ENCODE data around the gene WDR87. TPM values are rescaled to one million over a fixed set of nuclear protein-coding genes. Genes with fewer than 3 reads are reported as not detected.

The WDR87 gene
- not detected in 2 replicates for total RNA-seq (2014; rRNA removed; shearing (Covaris generic))

DNA sequence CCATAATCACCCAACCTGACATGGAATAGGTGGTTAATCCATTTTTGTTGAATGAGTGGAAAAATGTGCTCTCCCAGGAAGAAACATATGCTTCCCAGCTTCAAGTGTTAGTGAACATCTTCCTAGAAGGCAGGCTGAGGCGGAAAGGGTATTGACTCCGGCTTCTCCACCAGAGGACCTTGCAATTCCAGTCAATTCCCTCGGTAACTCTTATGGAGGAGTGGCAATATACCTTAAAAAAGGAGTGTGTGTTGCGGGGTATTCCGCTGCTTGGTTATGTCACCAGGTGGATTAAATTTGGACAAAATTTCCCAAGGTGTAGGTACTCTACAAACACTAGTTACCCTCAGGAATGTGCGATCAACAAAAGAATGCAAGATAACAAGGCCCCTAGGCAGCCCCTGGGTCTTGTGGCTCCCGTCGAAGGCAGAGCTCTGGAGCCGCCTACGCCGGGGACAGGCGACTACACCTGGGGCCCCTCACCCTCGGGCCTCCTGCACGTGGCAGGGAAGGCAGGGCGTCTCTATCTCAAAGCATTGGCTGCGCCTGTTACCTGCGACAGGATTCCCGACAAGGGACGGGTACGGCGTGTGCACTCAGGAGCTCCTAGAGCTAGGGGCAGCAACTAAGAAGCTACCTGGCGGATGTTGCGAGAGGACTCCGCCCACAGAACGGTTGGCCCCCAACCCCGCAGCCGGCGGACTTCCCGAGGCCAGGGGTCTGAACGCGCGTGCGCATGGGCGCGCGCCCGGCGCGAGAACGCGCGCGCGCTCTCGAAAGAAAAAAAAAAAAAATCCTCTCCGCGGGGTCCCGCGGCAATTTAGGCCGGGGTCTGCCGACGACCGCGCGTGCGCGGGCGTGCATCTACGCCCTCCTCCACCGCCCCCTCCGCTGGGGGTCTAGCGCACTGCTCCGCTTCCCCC lies at the start of gene WDR87:
Gene WDR87, minus strand, starts transcription at position 649 of the 923 bp plus-strand sequence. CDS start 8,355 bp downstream, outside the sequence.
- no peak for DNase-seq (ENCODE audit: low spot score)

DNA sequence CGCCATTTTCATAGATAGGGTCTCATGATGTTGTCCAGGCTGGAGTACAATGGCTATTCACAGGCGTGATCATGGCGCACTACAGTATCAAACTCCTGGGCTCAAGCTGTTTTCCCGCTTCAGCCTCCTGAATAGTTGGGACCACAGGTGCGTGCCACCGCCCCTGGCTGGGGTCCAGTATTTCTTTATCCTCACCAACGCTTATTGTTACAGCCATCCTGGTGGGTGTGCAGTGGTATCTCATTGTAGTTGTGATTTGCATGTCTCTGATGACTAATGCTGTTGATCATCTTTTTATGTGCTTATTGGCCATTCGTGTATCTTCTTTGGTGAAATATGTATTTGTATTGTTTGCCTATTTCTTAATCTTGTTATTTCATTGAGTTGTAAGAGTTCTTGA lies 49.6 kb upstream of the WDR87 start:
- DNase-seq (ENCODE audit: low spot score), result no peak

DNA sequence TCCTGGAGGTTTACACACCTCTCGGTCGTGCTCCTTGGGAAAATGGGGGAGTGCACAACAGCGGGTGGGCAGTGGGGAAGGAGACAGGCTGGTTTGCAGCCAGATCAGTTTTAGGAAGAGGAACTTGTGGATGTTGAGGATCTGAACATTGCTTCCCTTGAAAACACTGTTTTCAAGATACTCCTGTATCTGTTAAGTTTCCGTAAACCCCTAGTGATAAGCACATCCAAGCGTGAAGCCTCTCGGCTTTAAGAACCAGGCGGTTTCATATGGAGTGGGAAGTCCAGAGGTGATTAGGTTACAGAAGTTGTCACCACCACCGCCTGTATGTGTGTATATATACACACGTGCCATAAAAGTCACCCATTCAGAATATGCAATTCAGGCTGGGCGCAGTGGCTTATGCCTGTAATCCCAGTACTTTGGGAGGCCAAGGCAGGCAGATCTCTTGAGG lies 48.1 kb upstream of the WDR87 start:
- no peak for DNase-seq (ENCODE audit: low spot score)

DNA sequence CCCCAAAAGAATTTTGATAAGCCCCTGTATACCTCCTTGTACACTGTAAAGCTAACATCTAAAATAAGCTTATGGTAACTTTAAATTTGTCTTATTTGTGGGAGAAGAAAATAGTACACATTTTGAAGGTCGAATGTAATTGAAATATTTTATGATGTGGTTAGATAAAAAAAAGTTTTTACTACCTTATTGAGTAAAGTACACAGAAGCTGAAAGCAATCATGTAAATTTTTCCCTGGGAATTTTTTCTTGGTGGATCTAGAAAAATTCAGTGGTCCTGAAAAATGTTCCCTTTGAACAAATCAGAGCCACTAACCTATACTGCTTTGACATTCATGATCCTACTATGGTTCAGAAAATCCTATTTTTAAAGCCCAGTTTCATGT lies 47.5 kb upstream of the WDR87 start:
- no peak for DNase-seq (ENCODE audit: low spot score)

DNA sequence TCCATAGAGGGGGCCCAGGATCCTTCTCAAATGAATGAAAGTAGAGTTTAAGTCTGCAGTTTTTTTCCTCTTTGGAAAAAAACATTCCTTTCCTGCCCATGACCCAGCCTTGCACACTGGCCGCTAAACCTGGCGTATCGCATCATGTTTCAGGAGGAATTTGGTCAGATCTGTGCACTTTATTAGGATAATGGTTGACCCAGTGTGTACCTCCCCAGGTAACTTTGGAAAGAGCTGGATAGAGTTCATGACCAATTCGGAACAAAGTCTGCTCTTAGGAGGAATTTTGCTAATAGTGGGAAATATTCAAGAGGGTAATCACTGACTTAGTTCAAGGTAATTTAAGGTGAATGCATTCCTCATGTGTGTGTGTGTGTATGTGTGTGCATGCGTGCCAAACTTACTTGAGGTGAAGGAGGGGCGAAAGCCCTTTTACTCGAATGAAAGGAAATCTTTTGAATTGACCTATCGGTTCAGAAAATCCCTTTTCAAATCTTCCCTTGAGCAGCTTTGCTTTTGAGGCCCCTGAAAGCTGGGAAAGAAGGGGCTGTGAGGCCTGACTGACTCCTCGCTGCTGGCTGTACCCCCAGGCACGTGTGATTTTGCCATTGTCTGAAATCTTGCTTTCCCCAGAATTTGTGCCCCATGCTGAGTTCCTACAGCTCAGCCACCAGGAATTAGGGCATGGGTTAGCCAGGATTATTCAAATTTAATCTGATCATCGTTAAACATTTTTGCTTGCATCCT lies 47.0 kb upstream of the WDR87 start:
- DNase-seq (ENCODE audit: low spot score), result no peak

DNA sequence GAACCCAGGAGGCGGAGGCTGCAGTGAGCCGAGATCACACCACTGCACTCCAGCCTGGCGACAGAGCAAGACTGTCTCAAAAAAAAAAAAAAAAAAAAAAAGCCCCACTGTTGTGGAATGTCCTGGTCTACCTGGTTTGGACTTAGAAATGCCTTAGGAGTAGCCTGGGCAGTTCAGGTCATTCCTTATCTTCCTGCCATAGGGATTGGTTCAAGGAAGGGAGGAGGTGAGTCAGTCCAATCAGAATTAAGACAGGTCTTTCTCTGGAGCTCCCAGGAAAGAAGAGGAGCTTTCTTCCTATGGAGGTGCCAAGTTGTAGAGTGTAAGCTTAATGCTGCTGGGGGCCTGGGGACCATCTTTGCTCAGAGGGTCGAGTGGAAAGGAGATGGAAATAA lies 45.4 kb upstream of the WDR87 start:
- DNase-seq (ENCODE audit: low spot score), result no peak

DNA sequence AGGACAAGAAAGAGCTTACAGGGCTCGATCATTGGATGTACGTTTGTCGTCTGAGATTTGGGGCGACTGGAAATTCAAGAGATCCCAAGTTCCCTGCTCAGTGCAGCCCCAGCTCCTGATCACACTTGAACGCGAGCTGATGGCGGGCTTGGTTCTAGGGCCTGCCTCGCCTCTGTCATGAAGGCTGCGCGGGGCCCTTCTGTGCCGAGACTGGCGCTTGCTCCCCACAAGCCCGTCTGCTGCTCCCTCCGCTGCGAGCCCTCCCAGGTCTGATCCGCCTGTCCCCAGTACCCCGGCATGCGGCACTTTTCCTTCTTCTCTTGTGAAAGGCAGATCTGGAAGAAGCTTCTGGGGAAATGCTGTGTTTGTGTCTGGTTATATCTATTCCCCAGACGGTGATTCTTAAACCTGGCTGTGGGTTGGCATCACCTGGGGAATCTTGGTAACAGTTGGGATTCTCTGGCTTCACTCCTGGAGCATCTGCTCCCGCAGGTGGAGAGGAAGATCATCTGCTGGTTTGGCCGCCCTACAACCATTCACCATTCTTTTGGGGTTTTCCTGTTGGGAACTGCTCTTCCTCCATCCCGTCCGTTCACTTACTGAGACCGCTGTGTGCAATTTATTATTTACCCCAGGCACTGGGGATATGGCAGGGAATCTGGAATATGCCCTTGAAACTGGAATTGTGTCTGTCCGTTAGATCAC lies 44.2 kb upstream of the WDR87 start:
- no peak for DNase-seq (ENCODE audit: low spot score)

DNA sequence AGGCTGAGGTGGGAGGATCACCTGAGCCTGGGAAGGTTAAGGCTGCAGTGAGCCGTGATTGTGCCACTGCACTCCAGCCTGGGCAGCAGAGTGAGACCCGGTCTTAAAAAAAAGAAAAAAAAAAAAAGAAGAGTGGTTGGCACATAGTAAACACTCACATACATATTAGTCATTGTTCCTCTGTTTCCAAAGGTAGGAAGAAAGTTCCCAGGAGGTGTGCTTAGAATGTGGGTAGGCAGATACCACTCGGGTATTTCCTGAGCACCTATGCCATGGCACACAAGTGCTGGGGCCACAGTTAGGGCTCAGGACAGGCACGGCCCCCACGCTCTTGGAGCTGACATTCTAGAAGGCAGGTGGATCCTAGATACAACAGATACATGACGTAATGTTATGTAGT lies 42.0 kb upstream of the WDR87 start:
- no peak for DNase-seq (ENCODE audit: low spot score)

DNA sequence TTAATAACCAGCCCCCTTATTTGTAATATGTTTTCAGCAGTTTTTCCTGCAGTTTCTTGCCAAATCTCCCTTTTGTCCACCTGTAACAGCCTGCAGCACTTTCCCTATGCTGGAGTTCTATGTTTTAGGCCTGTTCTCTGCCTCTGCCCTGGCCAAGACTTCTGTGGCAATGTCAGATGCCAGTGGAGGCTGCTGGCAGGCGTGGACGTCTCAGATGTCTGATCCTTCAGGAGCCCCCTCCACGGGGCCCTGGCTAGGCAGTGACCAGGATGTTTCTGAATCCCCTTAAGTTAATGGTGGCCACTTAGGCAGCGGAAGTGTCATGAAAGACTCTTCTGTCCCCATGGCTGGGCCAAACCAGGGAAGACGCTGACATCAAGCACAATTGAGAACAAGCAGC lies 41.4 kb upstream of the WDR87 start:
- no peak for DNase-seq (ENCODE audit: low spot score)

DNA sequence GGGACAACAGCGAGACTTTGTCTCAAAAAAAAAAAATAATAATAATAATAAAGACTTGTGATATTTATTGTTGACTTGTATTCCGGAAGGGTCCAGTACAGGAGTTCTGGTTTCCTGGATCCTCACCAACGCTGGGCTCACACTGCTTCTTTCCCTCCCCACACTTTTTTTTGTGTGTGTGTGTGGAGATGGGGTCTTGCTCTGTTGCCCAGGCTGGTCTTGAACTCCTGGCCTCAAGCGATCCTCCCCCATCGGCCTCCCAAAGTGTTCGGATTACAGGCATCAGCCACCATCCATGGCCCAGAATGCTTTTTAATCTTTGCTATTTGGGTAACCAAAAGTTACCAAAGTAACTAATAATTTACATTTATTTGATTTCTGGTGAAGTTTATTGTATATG lies 39.7 kb upstream of the WDR87 start:
- DNase-seq (ENCODE audit: low spot score), result no peak

DNA sequence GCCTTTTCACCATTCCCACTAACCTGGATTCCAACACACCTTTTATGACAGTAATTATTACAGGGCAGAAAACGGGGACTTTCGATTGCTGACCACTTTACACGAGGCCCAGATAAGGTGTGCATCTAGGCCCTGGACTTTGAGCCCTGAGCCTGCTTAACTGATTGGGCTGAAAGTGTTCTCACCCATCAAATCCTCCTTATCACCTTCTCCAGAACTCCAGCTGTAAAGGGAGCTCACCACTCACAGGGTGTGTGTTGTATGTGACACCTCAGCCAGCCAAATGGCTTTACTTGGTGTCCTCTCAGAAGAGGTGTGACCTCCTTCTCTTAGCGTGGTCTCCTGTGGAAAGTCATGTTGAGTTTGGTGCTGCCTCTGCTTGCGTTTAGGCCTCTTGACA lies 37.1 kb upstream of the WDR87 start:
- DNase-seq (ENCODE audit: low spot score), result no peak

DNA sequence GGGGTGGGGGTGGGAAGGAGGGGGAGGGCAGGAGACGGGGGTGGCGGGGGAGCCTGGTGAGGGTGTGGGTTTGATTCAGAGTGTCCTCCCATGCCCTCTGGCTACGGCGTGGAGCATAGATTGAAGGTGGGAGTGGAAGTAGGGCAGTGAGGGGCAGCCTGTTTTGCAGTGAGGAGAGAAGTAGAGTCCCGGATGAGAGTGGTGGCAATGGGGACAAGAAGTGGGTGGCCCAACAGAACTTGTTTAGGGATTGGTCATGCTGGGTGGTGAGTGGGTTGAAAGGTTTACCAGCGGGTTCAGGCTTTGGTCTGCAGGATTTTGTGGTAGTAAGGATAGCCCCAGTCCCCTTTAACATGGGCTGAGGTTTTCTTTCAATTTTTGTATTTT lies 36.1 kb upstream of the WDR87 start:
- no peak for DNase-seq (ENCODE audit: low spot score)

DNA sequence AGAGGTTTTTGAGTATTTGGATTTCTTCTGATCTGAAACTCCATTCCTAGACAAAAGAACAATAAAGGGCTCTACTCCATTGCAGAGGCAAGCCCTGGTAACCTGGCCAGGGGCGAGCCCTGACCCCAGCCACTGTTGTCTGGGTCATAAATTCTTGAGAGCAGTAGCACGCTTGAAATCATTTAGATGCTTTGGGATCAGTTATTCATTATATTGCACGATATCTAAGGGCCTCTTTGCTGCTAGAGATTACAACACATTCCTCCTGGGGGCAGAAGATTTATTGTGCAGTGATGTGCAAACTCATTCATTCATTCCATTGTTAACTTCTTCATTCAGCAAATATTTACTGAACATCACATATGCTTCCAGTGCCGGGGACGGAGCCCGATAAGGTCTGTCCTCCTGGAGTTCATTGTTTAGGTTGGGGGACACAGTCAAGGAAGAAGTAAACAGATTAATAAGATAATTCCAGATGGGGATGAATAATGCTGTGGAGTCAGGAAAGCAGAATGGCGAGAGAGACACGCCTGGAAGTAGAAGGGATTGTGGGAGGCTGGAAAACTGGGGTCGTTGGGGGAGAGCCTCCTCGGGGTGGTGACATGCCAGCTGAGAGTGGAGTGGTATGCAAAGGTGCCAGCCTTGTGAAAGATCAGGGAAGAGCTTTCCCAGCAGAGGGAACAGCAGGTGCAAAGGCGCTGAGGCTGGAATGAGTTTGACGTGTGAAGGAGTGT lies 35.6 kb upstream of the WDR87 start:
- DNase-seq (ENCODE audit: low spot score), result no peak

DNA sequence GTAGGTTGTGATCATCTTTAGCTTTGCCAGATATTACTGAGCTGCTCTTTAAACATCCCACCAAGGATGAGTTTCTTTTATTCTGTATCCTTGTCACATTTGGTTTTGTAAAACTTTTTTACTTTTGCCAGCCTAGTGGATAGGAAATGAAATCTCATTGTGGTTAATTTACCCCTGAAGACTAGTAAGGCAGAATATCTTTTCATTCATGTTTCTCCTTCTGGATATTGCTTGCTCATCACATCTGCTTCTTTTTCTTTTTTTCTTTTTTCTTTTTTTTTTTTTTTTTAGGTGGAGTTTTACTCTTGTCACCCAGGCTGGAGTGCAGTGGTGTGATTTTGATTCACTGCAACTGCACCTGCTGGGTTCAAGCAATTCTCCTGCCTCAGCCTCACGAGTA lies 32.0 kb upstream of the WDR87 start:
- DNase-seq (ENCODE audit: low spot score), result no peak

DNA sequence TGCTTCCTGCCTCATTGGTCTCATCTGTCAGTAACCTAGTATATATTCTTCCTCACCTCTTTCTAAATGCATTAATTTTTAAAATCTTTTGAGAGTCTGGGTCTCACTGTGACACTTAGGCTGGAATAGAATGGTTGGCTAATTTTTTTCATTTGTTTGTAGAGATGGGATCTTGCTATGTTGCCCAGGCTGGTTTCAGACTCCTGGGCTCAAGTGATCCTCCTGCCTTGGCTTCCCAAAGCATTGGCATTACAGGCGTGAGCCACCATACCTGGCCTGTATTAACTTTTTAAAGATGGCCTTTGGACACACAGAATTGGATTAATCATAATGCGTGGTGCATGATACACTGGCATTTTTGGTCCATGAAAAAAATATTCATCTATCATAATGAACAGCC lies 30.5 kb upstream of the WDR87 start:
- DNase-seq (ENCODE audit: low spot score), result no peak

DNA sequence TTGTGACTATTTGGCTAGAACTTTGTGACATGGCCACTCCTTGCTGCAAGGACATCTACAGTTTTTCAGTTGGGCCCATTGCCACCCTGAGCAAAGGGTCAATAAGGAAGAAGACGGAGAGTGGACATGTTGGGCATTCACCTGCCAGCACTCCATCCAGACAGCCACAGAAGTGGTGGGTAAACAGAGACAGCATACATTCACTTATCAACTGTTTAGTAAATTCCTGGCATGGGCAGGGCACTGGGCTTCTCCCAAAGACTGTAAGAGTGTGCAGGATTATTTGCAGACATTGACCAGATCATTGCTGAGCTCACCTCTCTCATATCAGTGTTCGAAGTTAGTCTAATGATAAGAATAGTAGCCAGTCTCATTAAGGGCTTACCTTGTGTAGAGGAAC lies 29.8 kb upstream of the WDR87 start:
- no peak for DNase-seq (ENCODE audit: low spot score)

DNA sequence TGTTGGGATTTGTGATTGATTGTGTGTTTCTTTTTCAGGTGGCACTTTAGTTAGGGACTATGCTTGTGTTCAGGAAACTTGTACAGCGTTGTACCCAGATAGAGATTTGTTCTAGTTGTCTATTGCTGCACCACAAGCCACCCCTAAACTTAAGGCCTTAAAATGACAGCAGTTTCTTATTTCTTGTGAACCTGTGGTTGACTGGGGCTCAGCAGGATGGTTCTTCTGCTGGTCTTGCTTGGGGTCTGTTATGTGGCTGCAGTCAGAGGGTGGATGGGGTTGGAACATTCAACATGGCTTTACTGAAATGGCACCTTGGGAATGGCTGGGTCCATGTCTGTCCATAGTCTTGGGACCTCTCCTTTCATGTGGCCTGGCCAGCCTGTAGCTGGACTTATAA lies 28.9 kb upstream of the WDR87 start:
- DNase-seq (ENCODE audit: low spot score), result no peak

DNA sequence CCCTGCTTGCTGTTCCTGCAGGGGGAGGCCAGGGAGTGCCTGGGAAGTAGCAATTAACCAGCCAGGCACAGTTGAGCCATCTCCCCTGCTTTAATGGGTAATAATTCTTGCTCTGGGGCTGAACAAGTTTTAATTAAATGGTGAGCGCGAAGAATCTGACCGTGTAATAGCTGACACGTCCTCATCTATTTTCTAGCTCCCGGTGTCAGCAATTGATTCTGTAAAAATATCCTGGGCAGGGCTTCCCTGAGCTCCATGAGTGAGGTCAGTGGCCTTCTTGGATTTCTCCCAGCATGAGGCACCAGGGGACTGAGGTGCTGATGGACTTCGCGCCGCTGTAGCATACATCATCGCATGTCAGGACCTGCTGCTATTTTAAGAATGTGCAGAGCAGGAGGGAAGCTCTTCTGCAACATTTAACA lies 27.6 kb upstream of the WDR87 start:
- no peak for DNase-seq (ENCODE audit: low spot score)

DNA sequence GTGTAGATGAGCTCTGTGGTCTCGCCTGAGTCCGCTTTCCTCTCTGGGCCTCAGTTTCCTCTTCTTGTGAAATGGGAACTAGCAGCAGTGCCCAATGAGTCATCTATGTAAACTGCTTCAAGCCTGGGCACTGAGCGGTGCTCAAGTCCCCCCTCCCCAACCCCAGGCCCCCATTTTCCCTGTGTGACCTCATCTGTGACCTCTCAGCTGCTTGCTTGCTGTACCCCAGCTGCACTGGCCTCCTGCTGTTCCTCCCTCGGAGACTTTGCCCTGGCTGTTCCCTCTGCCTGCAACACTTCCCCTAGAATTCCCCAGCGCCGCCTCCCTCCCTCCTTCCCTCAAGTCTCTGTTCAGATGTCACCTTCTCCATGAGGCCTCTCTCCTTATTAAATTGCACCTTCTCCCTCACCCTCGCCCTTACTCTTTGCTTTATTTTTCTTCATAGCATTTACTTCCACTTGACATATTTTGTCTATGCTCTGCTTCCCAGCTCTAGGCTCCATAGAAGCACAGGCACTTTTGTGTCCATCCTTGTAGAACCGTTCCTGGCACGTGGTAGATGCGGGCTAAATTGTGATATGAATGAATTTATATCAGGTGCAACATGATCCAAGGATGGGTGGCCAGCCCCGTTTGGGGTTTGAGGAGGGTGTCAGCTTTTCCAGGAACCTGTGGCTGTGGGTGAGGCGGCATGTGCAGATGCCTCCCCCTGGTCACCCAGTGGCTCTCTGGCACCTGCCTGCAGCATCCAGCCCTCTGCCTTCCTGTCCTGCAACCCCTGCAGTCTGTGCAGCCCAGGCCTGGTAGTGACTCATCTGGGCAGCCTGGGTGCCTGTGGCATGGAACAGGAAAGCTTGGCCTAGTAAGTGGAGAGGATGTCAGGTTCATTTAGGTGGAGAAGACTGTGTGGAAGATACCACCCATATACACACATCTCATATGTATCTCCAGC lies 26.9 kb upstream of the WDR87 start:
- DNase-seq (ENCODE audit: low spot score), result no peak

DNA sequence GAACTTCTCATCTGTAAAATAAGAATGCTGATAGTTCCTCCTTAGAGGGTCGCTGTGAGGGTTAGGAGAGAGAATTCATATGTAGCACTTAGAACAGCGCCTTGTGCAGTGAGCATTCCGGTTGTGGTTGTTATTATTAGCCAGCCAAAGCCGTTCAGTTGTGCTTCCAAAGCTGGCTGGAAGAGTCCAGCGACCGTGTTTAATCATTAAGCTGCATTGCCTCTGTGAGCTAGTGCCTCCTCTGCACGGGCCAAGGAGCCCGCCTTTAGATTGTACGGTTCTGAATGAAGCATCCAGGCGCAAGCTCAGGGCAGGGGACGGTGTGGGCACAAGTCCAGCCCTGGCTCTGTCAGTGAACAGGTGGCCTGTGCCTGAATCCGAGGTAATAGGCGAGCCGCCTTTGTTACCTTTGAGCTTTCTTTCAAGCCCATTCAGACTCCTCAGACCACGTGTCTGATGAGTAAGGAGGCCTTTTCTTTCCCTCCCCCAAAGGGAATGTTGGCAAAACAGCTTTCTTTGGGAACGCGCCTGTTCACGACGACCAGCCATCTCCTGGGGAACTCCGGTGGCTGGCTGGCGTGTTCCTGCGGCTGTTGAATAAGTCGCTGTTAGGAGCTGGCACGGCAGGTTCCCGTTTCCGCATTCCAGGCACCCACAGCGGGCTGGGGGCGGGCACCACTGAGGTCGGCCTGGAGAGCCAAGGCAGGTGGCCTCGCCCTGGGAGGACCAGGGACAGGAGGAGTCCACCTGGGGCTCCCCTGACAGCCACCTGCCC lies 25.7 kb upstream of the WDR87 start:
- DNase-seq (ENCODE audit: low spot score), result no peak

All from H4 (cell line).